Testis (tissue), 2 donors: ENCODE measurements around the gene CYP4Z1.
"Not testable (repeated sequence)": the region's sequence is repeated elsewhere in the genome, so short reads cannot be mapped to it uniquely, and the experiment has no call there.

ENCODE experiments used
- CTCF ChIP-seq, 3 experiments: fragments of 450-650 bp in 2 of 3; fragments of 200-600 bp in 1 of 3; sonication (generic) in 1 of 3; IDR thresholded peaks; one replicate each; pipeline ENCODE4 v1.5.1; 2016 to 2019; ENCODE audit warnings: antibody characterized with exemption in 3 of 3, mild to moderate bottlenecking in 2 of 3, moderate library complexity in 1 of 3
- POLR2A ChIP-seq: fragments of 450-650 bp; IDR thresholded peaks from one replicate; pipeline ENCODE4 v1.6.1; 2017; ENCODE audit warnings: antibody characterized with exemption, mild to moderate bottlenecking, moderate library complexity

GRCh38 chr1:47129489-47130230 is 62.6 kb downstream of the CYP4Z1 start:
- not testable (repeated sequence) for TF ChIP-seq CTCF (IDR thresholded peaks at IDR 0.05); POLR2A
